HFFc6 (cell line): ENCODE results near the gene PLA2G3. TPM values are rescaled to one million over a fixed set of nuclear protein-coding genes. Genes with fewer than 3 reads are reported as not detected.
A peak's percentile ranks its signal among the peaks of the same experiment; 100 is the strongest.
"Not testable (repeated sequence)": the region's sequence is repeated elsewhere in the genome, so short reads cannot be mapped to it uniquely, and the experiment has no call there.

ENCODE experiments used
- DNase-seq: peaks from one replicate; pipeline ENCODE4 v3.0.0-alpha.2; 2018
- H3K27ac Mint-ChIP-seq: 2 replicates; pipeline ENCODE4 v1.8.0; 2020; ENCODE audit warnings: mild to moderate bottlenecking, mixed read lengths
- H3K27me3 Mint-ChIP-seq: 2 replicates; pipeline ENCODE4 v1.8.0; 2021; ENCODE audit warnings: mild to moderate bottlenecking, moderate library complexity, mixed read lengths; ENCODE audit not compliant: insufficient read depth
- H3K36me3 Mint-ChIP-seq: 2 replicates; pipeline ENCODE4 v1.8.0; 2021; ENCODE audit warnings: low read depth, mixed read lengths
- H3K4me1 Mint-ChIP-seq: 2 replicates; pipeline ENCODE4 v1.8.0; 2020; ENCODE audit warnings: low read depth, mixed read lengths
- H3K4me3 Mint-ChIP-seq: 2 replicates; pipeline ENCODE4 v1.8.0; 2020; ENCODE audit warnings: mild to moderate bottlenecking, moderate library complexity, mixed read lengths
- H3K9me3 Mint-ChIP-seq: 2 replicates; pipeline ENCODE4 v1.8.0; 2020; ENCODE audit warnings: mild to moderate bottlenecking, mixed read lengths
- total RNA-seq, 6 experiments: library from RNA; stranded (reverse); fragmentation: NEBNext Ultra II Directional; extraction: Animal tissue kit (Norgen Biotek cat#: 25700); gene quantifications; 2 replicates in 1 of 6; 3 replicates in 5 of 6; pipeline ENCODE4 v1.2.3, GENCODE V29; 2021
- TF ChIP-seq, protein P1 (sequence below): fragments of 200-600 bp; sonication (generic); IDR thresholded peaks from 2 replicates; pipeline ENCODE4 v1.5.0; 2021; ENCODE audit warnings: antibody characterized with exemption, mild to moderate bottlenecking

The PLA2G3 gene
- total RNA-seq, 6 experiments from 2014 or later, result 0.05 TPM; not detected in 5

GRCh38 chr22:31178859-31179258 is 38.6 kb upstream of the PLA2G3 start:
- Mint-ChIP-seq H3K9me3 (no peaks in the 10 kb centered on the region), H3K4me1 (peaks cover 41% of the 10 kb centered on the region), H3K27ac (peak overlapping the region; percentile 86), H3K27me3 (no peaks in the 10 kb centered on the region), H3K4me3 (no peak overlapping the region), H3K36me3 (peaks cover 12% of the 10 kb centered on the region)
- DNase-seq, result no peak
- TF ChIP-seq, protein P1, sequence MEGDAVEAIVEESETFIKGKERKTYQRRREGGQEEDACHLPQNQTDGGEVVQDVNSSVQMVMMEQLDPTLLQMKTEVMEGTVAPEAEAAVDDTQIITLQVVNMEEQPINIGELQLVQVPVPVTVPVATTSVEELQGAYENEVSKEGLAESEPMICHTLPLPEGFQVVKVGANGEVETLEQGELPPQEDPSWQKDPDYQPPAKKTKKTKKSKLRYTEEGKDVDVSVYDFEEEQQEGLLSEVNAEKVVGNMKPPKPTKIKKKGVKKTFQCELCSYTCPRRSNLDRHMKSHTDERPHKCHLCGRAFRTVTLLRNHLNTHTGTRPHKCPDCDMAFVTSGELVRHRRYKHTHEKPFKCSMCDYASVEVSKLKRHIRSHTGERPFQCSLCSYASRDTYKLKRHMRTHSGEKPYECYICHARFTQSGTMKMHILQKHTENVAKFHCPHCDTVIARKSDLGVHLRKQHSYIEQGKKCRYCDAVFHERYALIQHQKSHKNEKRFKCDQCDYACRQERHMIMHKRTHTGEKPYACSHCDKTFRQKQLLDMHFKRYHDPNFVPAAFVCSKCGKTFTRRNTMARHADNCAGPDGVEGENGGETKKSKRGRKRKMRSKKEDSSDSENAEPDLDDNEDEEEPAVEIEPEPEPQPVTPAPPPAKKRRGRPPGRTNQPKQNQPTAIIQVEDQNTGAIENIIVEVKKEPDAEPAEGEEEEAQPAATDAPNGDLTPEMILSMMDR, result no peak

GRCh38 chr22:31177420-31178162 is 37.3 kb upstream of the PLA2G3 start:
- H3K4me1 Mint-ChIP-seq, result peaks cover 53% of the 10 kb centered on the region
- H3K27me3 Mint-ChIP-seq, result no peaks in the 10 kb centered on the region; the same call in 1 of the 2 replicates
- TF ChIP-seq, protein P1, result peak; percentile 56; the same call in 1 of the 2 replicates

DNA sequence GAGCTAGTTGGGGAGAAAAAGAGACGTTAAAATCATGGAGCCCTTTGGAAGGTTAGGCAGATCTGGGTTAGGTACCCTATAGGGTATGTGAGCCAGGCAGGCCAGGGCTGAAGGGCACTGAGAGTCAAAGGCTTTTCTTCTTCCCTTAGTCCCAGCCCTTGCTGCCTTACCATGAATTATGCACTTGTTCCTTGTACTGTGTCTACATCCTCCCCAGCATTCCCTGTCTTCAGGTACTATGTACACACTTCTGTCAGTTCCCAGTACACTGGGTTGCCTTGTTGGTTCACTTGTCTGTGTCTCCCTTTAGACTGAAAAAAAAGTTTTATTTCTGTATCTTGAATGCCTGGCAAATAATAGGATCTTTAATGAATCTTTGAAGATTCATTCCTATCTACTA is 36.6 kb upstream of the PLA2G3 start:
- H3K4me3 Mint-ChIP-seq, result peak overlapping the region; percentile 46
- no peaks in the 10 kb centered on the region for H3K9me3 Mint-ChIP-seq
- no peaks in the 10 kb centered on the region; the same call in 1 of the 2 replicates for H3K27me3 Mint-ChIP-seq
- H3K27ac Mint-ChIP-seq, result peak overlapping the region; percentile 86
- peaks cover 59% of the 10 kb centered on the region for H3K4me1 Mint-ChIP-seq
- TF ChIP-seq, protein P1, result no peak
- H3K36me3 Mint-ChIP-seq, result peaks cover 12% of the 10 kb centered on the region
- no peak for DNase-seq

More at GRCh38 chr22:31177420-31178162, 37.3 kb upstream of the PLA2G3 start:
- DNase-seq, result peak; percentile 87
- H3K27ac Mint-ChIP-seq, result peak overlapping the region; percentile 86
- H3K36me3 Mint-ChIP-seq, result peaks cover 12% of the 10 kb centered on the region
- peak overlapping the region; percentile 46 for H3K4me3 Mint-ChIP-seq
- no peaks in the 10 kb centered on the region for H3K9me3 Mint-ChIP-seq

DNA sequence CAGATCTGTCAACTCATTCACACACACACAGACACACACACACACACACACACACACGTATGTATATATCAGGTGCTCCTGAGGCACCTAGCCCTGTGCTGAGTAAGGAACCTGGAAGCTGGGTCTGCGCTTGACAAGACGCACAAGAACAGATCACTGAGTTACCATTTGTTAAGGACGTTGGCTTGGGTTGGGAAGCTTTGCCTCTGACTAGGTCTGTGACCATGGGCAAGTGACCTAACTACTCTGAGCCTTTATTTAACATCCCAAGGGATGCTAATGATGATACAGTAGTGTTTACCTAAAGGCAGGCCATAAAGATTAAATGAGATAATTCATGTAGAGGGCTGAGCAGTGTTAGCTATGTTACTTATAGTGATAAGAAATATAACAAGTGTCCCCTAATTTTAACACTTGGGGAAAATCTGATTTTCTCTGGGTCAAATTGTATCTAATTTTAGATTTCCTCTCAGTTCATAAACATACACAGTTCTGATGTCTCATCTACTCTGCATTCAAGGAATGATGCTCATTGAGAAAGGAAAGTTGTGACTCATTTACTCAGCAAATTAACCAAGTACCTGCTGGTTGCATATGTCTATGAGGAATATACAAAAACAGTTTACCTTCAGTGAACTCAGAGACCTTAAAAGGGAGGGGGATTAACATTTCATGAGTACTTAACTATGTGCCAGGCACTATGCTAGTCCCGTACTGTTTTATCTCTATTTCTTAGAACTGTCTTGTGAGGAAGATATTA is 33.3 kb upstream of the PLA2G3 start:
- DNase-seq, result peak; percentile 90
- no peaks in the 10 kb centered on the region; the same call in 1 of the 2 replicates for H3K27me3 Mint-ChIP-seq
- H3K9me3 Mint-ChIP-seq, result no peaks in the 10 kb centered on the region
- H3K27ac Mint-ChIP-seq, result peak overlapping the region; percentile 97
- peaks cover 14% of the 10 kb centered on the region for H3K36me3 Mint-ChIP-seq
- peak overlapping the region; percentile 76 for H3K4me3 Mint-ChIP-seq
- TF ChIP-seq, protein P1, result no peak
- peaks cover 59% of the 10 kb centered on the region for H3K4me1 Mint-ChIP-seq

DNA sequence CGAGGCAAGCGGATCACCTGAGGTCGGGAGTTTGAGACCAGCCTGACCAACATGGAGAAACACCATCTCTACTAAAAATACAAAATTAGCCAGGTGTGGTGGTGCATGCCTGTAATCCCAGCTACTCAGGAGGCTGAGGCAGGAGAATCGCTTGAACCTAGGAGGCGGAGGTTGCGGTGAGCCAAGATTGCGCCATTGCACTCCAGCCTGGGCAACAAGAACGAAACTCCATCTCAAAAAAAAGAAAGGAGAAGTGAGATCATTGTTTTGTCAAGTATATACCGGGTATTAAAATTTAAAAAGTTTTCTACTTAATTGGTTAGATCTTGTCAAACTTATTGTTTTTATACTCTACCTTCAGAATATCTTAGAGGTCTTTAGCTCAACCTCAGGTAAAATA is 31.4 kb upstream of the PLA2G3 start:
- H3K9me3 Mint-ChIP-seq, H3K4me3 Mint-ChIP-seq, H3K27me3 Mint-ChIP-seq, DNase-seq: not testable (repeated sequence)
- Mint-ChIP-seq H3K4me1 (peaks cover 51% of the 10 kb centered on the region), H3K27ac (peak overlapping the region; percentile 97), H3K36me3 (peaks cover 18% of the 10 kb centered on the region)

DNA sequence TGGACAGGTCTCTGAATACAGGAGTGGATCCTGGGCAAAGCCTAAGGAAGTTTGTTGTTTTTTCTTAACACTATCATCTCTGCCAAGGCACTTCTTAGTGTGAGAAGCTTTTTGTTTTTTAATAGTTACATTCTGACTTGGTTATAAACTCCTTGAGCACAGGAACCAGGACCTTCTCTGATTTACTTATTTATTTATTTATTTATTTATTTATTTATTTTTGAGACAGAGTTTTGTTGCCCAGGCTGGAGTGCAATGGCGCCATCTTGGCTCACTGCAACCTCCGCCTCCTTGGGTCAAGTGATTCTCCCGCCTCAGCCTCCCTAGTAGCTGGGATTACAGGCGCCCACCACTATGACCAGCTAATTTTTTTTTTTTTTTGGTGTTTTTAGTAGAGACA is 30.7 kb upstream of the PLA2G3 start:
- Mint-ChIP-seq H3K27me3 (no peaks in the 10 kb centered on the region; the same call in none of the 2 replicates), H3K36me3 (peaks cover 17% of the 10 kb centered on the region), H3K4me3 (no peak overlapping the region), H3K4me1 (peaks cover 47% of the 10 kb centered on the region), H3K9me3 (no peaks in the 10 kb centered on the region), H3K27ac (no peak overlapping the region)
- DNase-seq, result no peak
- TF ChIP-seq, protein P1, result 0 out of 2 replicates have a peak, but pooled peaks have one; percentile 8
